ENCODE measurements around the gene GEMIN7. TPM values are rescaled to one million over a fixed set of nuclear protein-coding genes. Genes with fewer than 3 reads are reported as not detected.
A peak's percentile ranks its signal among the peaks of the same experiment; 100 is the strongest.

Gene GEMIN7
- total RNA-seq, 1 experiment from 2014 or later: 46.0 TPM

DNA sequence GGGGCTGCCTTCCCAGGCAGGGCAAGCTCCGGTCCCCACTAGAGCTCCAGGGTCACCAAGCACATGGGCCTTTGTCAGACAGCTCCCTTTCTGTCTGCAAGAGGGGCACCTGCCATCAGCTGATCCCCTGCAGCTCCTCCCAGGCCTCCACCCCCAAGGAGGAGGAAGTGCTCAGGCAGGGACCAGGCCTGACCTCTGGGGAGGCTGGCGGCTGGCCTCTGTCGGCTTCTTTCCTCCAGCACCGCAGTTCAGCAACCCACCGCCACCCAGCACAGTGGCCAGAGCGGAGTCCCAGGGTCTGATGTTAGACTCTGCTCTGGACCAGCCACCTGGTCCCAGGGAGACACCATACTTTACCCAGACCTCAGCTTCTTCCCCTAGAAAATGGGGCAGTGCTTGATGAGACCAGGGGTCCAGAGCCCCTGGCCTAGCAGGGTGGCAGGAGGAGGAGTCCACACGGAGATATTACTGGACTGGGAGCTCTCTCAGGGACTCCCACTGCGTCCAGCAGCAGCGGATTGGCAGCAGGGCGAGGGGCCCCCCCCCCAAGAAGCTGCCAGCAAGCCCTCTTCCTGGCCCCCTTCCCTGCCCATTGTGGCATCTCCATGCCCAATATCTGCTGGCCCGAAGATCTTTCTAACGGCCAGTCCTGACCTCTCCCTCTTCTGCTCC is 57.6 kb downstream of the GEMIN7 start:
- Histone ChIP-seq H3K9me3 (ENCODE audit: control insufficient read depth, low read depth, low read length) (no peaks in the 10 kb centered on the region), H3K14ac (ENCODE audit: insufficient read depth, low read length) (peak overlapping the region; percentile 40; the same call in 1 of the 2 replicates), H2BK5ac (ENCODE audit: insufficient read length, low read length) (no peak overlapping the region), H4K20me1 (ENCODE audit: control insufficient read depth, insufficient read depth, insufficient read length) (no peaks in the 10 kb centered on the region), H3K79me2 (ENCODE audit: insufficient read depth, low read length) (no peaks in the 10 kb centered on the region; the same call in 1 of the 2 replicates), H4K5ac (ENCODE audit: insufficient read length, low read depth, low read length) (no peak overlapping the region), H3K18ac (ENCODE audit: insufficient read length, low read depth, low read length) (peak overlapping the region; percentile 28), H3T11ph (ENCODE audit: low read length) (no peak overlapping the region), H3K4me1 (ENCODE audit: insufficient read depth, low read length) (no peaks in the 10 kb centered on the region), H3K23me2 (ENCODE audit: insufficient read length, low read depth, low read length, poor library complexity, severe bottlenecking) (no peaks in the 10 kb centered on the region), H2AK5ac (ENCODE audit: insufficient read length, low read length) (no peak overlapping the region), H3K79me1 (ENCODE audit: insufficient read depth, low read depth, low read length, poor library complexity, severe bottlenecking) (no peaks in the 10 kb centered on the region), H3K27ac (ENCODE audit: insufficient read length, low read depth, low read length) (no peak overlapping the region), H2AFZ (ENCODE audit: low read length) (no peak overlapping the region), H4K91ac (ENCODE audit: insufficient read length, low read depth, low read length) (no peak overlapping the region), H3K56ac (ENCODE audit: insufficient read length, low read depth, low read length) (no peak overlapping the region), H3K23ac (ENCODE audit: insufficient read length, low read depth, low read length) (no peak overlapping the region), H2BK12ac (ENCODE audit: insufficient read length, low read depth, low read length) (no peak overlapping the region), H4K8ac (replicated peaks; ENCODE audit: insufficient read length, low read depth, low read length) (no peak overlapping the region), H2BK20ac (ENCODE audit: low read depth, low read length, poor library complexity, severe bottlenecking) (no peak overlapping the region), H2BK120ac (ENCODE audit: low read depth, low read length, poor library complexity, severe bottlenecking) (no peak overlapping the region), H3K4me2 (ENCODE audit: insufficient read depth, insufficient read length, low read length) (no peak overlapping the region), H3K27me3 (ENCODE audit: insufficient read depth, low read length) (no peaks in the 10 kb centered on the region), H2BK15ac (ENCODE audit: low read depth, low read length) (no peak overlapping the region), H3K4ac (ENCODE audit: low read depth, low read length) (no peak overlapping the region), H3K9ac (ENCODE audit: extremely low read depth, insufficient read length, low read length) (no peak overlapping the region)
- Mint-ChIP-seq H3K27ac (peak overlapping the region in 2 of 3 experiments; percentile 87 to 88; a peak in 4 of 7 replicates), H3K4me3 (no peak overlapping the region; a peak in 1 of 5 replicates), H3K9me3 (no peaks in the 10 kb centered on the region), H3K36me3 (ENCODE audit: insufficient read depth in 1 of 3, low read depth in 3 of 3) (peaks cover 7 to 10% (median 10%) of the 10 kb centered on the region in 3 experiments; a peak in 6 of 7 replicates), H3K27me3 (ENCODE audit: low read depth) (no peaks in the 10 kb centered on the region), H3K4me1 (peaks cover 27 to 29% of the 10 kb centered on the region in 2 experiments)
- no peak for DNase-seq
- WGBS (ENCODE audit: extremely low coverage, insufficient read length, low lambda C conversion rate): no CpG with 5 or more reads among the region's 12 CpGs
- TF ChIP-seq, protein P1, sequence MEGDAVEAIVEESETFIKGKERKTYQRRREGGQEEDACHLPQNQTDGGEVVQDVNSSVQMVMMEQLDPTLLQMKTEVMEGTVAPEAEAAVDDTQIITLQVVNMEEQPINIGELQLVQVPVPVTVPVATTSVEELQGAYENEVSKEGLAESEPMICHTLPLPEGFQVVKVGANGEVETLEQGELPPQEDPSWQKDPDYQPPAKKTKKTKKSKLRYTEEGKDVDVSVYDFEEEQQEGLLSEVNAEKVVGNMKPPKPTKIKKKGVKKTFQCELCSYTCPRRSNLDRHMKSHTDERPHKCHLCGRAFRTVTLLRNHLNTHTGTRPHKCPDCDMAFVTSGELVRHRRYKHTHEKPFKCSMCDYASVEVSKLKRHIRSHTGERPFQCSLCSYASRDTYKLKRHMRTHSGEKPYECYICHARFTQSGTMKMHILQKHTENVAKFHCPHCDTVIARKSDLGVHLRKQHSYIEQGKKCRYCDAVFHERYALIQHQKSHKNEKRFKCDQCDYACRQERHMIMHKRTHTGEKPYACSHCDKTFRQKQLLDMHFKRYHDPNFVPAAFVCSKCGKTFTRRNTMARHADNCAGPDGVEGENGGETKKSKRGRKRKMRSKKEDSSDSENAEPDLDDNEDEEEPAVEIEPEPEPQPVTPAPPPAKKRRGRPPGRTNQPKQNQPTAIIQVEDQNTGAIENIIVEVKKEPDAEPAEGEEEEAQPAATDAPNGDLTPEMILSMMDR (conservative IDR thresholded peaks at IDR 0.05): no peak

Data from H9 (cell line).